HG03571 (cell line): Measurements from ENCODE around the gene UBE4B.
"Not testable (repeated sequence)": the region's sequence is repeated elsewhere in the genome, so short reads cannot be mapped to it uniquely, and the experiment has no call there.

ENCODE experiments used
- ATAC-seq: cut with Tn5 transposase; IDR thresholded peaks from one replicate; pipeline ENCODE4 v1.9.1; 2021; ENCODE audit not compliant: unreplicated experiment

Gene UBE4B

GRCh38 chr1:10171105-10171767 is 138.5 kb downstream of the UBE4B start:
- ATAC-seq, result no peak

GRCh38 chr1:10171995-10172669 is 139.4 kb downstream of the UBE4B start:
- ATAC-seq, result no peak

GRCh38 chr1:10173582-10173981 is 140.8 kb downstream of the UBE4B start:
- no peak for ATAC-seq

- no peak for ATAC-seq
These were observed 145.1 kb downstream of the UBE4B start for GRCh38 chr1:10177876-10178275.

- ATAC-seq, result no peak
These were observed 146.0 kb downstream of the UBE4B start for GRCh38 chr1:10178597-10179405.

GRCh38 chr1:10179406-10180091 is 146.8 kb downstream of the UBE4B start:
- no peak for ATAC-seq

- ATAC-seq, result no peak
These were observed 148.4 kb downstream of the UBE4B start for GRCh38 chr1:10181154-10181553.

- ATAC-seq, result no peak
These were observed 153.0 kb downstream of the UBE4B start for GRCh38 chr1:10185759-10186158.

GRCh38 chr1:10186331-10187025 is 153.7 kb downstream of the UBE4B start:
- no peak for ATAC-seq

GRCh38 chr1:10187026-10187334 is 154.2 kb downstream of the UBE4B start:
- no peak for ATAC-seq

GRCh38 chr1:10188133-10188650 is 155.4 kb downstream of the UBE4B start:
- ATAC-seq, result no peak

- ATAC-seq, result no peak
These were observed 156.9 kb downstream of the UBE4B start for GRCh38 chr1:10189659-10190058.

- no peak for ATAC-seq
These were observed 159.5 kb downstream of the UBE4B start for GRCh38 chr1:10192263-10192662.

GRCh38 chr1:10193288-10193687 is 160.5 kb downstream of the UBE4B start:
- ATAC-seq, result no peak

- ATAC-seq, result no peak
These were observed 162.8 kb downstream of the UBE4B start for GRCh38 chr1:10195570-10195969.

GRCh38 chr1:10196976-10197375 is 164.2 kb downstream of the UBE4B start:
- ATAC-seq, result no peak

GRCh38 chr1:10200620-10201019 is 167.9 kb downstream of the UBE4B start:
- no peak for ATAC-seq

GRCh38 chr1:10204003-10204642 is 171.4 kb downstream of the UBE4B start:
- no peak for ATAC-seq

GRCh38 chr1:10205206-10205605 is 172.4 kb downstream of the UBE4B start:
- not testable (repeated sequence) for ATAC-seq

- no peak for ATAC-seq
These were observed 175.1 kb downstream of the UBE4B start for GRCh38 chr1:10207810-10208209.
